ENCODE results near the gene STX4.

Gene STX4

DNA sequence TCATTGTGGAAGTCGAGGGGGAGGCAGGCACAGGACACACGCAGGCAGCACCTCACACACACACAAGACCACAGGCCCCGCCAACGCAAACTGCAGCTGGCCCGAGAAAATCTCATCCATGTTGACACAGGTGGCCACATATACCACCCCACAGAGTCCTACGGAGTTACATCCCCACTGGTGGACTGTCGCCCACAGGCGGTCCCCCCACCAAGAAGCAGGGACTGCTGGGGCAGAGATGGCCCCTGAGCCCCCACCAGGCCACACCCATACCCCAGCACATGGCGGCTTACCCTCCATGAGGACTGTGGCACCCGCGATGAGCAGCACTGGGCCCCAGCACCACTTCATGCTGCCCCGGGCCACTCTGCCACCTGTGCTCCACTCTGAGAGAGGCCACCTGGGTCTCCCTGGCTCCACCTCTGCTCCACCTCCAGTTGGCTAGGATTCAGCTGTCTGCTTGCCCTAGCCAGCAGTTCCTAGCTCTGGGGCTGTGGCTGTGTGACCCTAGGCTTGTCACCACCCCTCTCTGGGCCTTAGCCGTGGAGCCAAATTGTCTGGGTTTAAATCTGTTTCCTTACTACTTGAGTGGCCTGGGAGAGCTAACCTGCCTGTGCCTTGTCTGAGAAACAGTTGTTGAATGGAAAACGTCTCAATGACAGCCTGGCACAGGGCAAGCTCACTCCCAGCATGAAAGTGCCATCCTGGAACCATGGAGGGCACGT, 55.3 kb downstream of the STX4 start, which contains the start of gene PRSS53:
PRSS53 (minus strand) TSS at position 485 of the 725 bp plus-strand sequence; CDS start at position 351, 134 bp downstream.
- H3K27ac ChIP-seq = no peak within 1 kb of the TSS
- TF ChIP-seq, protein P1, sequence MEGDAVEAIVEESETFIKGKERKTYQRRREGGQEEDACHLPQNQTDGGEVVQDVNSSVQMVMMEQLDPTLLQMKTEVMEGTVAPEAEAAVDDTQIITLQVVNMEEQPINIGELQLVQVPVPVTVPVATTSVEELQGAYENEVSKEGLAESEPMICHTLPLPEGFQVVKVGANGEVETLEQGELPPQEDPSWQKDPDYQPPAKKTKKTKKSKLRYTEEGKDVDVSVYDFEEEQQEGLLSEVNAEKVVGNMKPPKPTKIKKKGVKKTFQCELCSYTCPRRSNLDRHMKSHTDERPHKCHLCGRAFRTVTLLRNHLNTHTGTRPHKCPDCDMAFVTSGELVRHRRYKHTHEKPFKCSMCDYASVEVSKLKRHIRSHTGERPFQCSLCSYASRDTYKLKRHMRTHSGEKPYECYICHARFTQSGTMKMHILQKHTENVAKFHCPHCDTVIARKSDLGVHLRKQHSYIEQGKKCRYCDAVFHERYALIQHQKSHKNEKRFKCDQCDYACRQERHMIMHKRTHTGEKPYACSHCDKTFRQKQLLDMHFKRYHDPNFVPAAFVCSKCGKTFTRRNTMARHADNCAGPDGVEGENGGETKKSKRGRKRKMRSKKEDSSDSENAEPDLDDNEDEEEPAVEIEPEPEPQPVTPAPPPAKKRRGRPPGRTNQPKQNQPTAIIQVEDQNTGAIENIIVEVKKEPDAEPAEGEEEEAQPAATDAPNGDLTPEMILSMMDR (conservative IDR thresholded peaks at IDR 0.05) = no peak
- no peak for TF ChIP-seq ZFX (IDR thresholded peaks at IDR 0.05)

DNA sequence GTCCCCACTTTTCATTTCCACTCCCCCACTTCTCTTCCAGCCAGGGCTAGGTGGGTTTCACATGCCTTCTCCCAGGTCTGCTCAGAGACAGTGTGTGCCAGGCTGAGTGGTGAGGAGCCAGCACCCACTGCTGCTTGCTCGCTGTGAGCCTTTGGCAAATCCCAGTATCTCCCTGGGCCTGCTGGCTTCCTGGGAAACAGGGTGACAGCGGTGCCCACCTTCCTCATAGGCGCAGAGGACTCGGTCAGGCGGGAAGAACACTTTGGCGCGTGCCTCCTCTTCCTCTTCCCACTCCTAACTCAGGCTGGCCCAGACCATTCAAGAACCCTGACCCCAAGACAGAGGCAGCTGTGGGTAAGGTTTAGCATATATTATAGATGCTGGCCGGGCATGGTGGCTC, 55.8 kb downstream of the STX4 start:
- no peak for TF ChIP-seq ZFX (IDR thresholded peaks at IDR 0.05)
- no peak overlapping the region for H3K27ac ChIP-seq
